Mammary microvascular endothelial cell (primary cell): ENCODE data around the gene LAPTM5. TPM values are rescaled to one million over a fixed set of nuclear protein-coding genes. Genes with fewer than 3 reads are reported as not detected.

ENCODE experiments used
- total RNA-seq: library from RNA; depleted of rRNA; stranded (reverse); fragments of >200 nt; gene quantifications from 2 replicates; pipeline ENCODE4 v1.2.3, GENCODE V29; 2015

Gene LAPTM5
- total RNA-seq, result 54.0 and 55.9 TPM in 2 replicates

GRCh38 chr1:30757352-30758120 lies at the start of gene LAPTM5:
LAPTM5 (minus strand) TSS chr1:30757774; CDS start chr1:30757745, 29 bp downstream.

GRCh38 chr1:30723331-30723755 lies 34.2 kb downstream of the LAPTM5 start, which contains the start of gene MATN1:
MATN1 (minus strand) TSS chr1:30723585; CDS start chr1:30723551, 34 bp downstream.

Other genes with a start within 250 kb of the LAPTM5 start
- not detected in 2 replicates for gene MATN1, start 34.2 kb downstream of the LAPTM5 start, total RNA-seq
- 11.9 and 15.7 TPM in 2 replicates for gene SDC3, start 151.0 kb upstream of the LAPTM5 start, total RNA-seq